Suprapubic skin (tissue), 3 donors: ENCODE results near the gene TCERG1L.

Source experiments
- CTCF ChIP-seq, 2 donors: fragments of 200-600 bp in 1 of 2; fragments of 450-650 bp in 1 of 2; sonication (generic) in 1 of 2; IDR thresholded peaks; one replicate each; pipeline ENCODE4 v1.5.1; 2016 to 2019; ENCODE audit warnings: antibody characterized with exemption in 2 of 2, mild to moderate bottlenecking in 1 of 2, moderate library complexity in 1 of 2
- EP300 ChIP-seq: sonication (generic); formaldehyde crosslinking; IDR thresholded peaks from one replicate; pipeline ENCODE4 v1.6.1; 2017; ENCODE audit warnings: antibody characterized with exemption

GRCh38 chr10:131072651-131073468 lies 238.7 kb downstream of the TCERG1L start:
- TF ChIP-seq EP300 (no peak), CTCF (IDR thresholded peaks at IDR 0.05) (no peak)
